Mucosa of descending colon (tissue), 3 donors: ENCODE measurements around the gene KCNC3. TPM values are rescaled to one million over a fixed set of nuclear protein-coding genes. Genes with fewer than 3 reads are reported as not detected.
A peak's percentile ranks its signal among the peaks of the same experiment; 100 is the strongest.

ENCODE experiments used
- ATAC-seq: fragments of 200-7000 bp; cut with Tn5 transposase; one replicate; pipeline ENCODE4 v1.9.1; 2020; ENCODE audit warnings: mild to moderate bottlenecking, moderate library complexity
- DNase-seq, 3 donors: peaks; one replicate each; pipeline ENCODE4 v3.0.0-alpha.2; 2020
- H3K36me3 ChIP-seq: fragments of 200-600 bp; one replicate; pipeline ENCODE4 v1.8.0; 2021; ENCODE audit warnings: low read depth, mild to moderate bottlenecking
- H3K4me1 ChIP-seq: fragments of 200-600 bp; one replicate; pipeline ENCODE4 v1.8.0; 2021; ENCODE audit warnings: low read depth, mild to moderate bottlenecking
- H3K4me3 ChIP-seq: fragments of 200-600 bp; one replicate; pipeline ENCODE4 v1.8.0; 2021; ENCODE audit warnings: mild to moderate bottlenecking
- H3K9me3 ChIP-seq: fragments of 200-600 bp; one replicate; pipeline ENCODE4 v1.8.0; 2021; ENCODE audit warnings: mild to moderate bottlenecking
- intact Hi-C, 2 donors: fragments of 100-400 bp; cut with DNase I in 1 of 2; cut with micrococcal nuclease in 1 of 2; formaldehyde crosslinking; loops; one replicate each; pipeline versions ENCODE4 v1.11.0 to v1.11.1; 2022; cut with DNase I, micrococcal nuclease
- total RNA-seq, 3 donors: library from RNA; stranded (reverse); fragmentation: NEBNext Ultra II Directional in 2 of 3; extraction: Animal tissue kit (Norgen Biotek cat#: 25700) in 2 of 3; gene quantifications; one replicate each; pipeline versions ENCODE4 v1.2.1 to v1.2.4, GENCODE V29; 2021 to 2023
- TF ChIP-seq, protein P1 (sequence below): fragments of 200-600 bp; IDR thresholded peaks from one replicate; pipeline ENCODE4 v1.8.0; 2022; ENCODE audit warnings: antibody characterized with exemption, mild to moderate bottlenecking
- donor health status: DM: no; HTN: no; CAD: no; lungs with moderate emphysema.
- donor health status: DM: no; HTN: no; CAD: no.
- donor health status: DM: no; HTN: yes; CAD: no.

The KCNC3 gene
- total RNA-seq, 3 donors from 2014 or later, result 0.49 to 1.5 (median 1.1) TPM

DNA sequence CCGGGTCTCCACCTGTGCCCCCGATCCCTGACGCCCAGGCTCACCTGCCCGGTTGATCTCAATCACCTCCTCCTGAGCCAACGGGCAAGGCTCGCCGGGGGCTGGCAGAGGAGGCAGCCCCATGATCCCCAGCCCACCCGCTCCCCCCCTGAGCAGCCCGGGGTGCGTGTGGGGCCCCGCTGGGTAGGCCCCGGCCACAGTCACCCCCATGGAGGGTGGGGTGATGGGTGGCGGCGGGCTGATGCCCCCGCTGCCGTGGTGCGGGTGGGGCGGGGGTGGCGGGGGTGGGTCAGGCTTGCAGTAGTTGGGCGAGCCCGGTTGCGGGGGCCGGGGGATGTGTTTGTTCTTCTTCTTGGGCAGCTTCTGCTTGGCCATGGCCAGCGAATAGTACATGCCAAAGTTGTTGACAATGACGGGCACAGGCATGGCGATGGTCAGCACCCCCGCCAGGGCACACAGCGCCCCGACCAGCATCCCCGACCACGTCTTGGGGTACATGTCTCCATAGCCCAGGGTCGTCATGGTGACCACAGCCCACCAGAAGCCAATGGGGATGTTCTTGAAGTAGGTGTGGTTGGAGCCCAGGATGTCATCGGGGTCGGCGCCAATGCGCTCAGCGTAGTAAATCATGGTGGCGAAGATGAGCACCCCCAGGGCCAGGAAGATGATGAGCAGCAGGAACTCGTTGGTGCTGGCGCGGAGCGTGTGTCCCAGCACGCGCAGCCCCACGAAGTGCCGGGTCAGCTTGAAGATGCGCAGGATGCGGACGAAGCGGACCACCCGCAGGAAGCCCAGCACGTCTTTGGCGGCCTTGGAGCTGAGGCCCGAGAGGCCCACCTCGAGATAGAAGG, 6.0 kb downstream of the KCNC3 start:
- ATAC-seq, result no peak
- Histone ChIP-seq H3K36me3 (no peaks in the 10 kb centered on the region), H3K4me3 (no peak overlapping the region), H3K9me3 (no peaks in the 10 kb centered on the region), H3K4me1 (no peaks in the 10 kb centered on the region)
- intact Hi-C loops, result no loop called here
- DNase-seq, result peak in 1 of 3 donors; percentile 42
- TF ChIP-seq, protein P1, sequence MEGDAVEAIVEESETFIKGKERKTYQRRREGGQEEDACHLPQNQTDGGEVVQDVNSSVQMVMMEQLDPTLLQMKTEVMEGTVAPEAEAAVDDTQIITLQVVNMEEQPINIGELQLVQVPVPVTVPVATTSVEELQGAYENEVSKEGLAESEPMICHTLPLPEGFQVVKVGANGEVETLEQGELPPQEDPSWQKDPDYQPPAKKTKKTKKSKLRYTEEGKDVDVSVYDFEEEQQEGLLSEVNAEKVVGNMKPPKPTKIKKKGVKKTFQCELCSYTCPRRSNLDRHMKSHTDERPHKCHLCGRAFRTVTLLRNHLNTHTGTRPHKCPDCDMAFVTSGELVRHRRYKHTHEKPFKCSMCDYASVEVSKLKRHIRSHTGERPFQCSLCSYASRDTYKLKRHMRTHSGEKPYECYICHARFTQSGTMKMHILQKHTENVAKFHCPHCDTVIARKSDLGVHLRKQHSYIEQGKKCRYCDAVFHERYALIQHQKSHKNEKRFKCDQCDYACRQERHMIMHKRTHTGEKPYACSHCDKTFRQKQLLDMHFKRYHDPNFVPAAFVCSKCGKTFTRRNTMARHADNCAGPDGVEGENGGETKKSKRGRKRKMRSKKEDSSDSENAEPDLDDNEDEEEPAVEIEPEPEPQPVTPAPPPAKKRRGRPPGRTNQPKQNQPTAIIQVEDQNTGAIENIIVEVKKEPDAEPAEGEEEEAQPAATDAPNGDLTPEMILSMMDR, result no peak

DNA sequence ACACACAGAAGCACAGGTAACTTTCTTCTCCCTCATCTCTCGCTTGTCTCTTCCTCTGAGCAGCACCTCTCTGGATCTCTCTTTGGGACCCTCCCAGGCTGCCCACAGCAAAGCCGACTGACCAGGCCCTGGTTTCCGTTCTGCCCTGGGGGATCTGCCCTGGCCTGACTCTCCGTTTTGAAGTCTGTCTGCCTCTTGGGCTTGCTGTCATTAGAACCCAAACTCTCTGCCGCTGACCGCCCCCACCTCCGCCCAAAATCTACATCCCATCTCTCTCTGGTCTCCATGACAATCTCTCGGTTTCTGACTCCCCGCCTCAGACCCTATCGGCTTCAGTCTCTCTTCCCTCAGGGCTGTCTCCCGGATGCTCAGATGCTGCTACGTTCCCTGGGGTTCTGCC, 6.9 kb downstream of the KCNC3 start:
- intact Hi-C loops, result no loop called here
- Histone ChIP-seq H3K4me1 (no peaks in the 10 kb centered on the region), H3K4me3 (no peak overlapping the region), H3K9me3 (no peaks in the 10 kb centered on the region), H3K36me3 (no peaks in the 10 kb centered on the region)
- ATAC-seq, result no peak
- TF ChIP-seq, protein P1, result no peak
- peak in 1 of 3 donors; percentile 30 for DNase-seq

DNA sequence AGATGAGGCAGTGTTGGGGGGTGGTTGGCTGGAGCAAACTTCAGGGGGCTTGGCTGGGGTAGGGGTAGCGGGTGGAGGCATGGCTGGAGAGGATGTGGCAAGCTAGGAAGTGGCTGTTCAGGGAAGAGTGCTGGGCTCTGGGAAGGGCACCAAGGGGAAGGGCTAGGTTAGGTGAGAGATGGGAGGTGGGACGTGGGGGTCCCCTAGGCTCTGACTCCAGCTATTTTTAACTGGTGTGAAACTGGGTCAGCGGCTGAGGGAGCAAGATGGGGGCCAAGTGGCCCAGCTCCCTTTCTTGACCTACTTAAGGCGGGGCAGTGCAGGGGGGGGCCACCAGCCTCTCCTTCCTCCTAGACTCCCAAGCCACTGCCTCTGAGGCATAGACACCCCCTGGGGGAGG, 7.3 kb downstream of the KCNC3 start:
- no peaks in the 10 kb centered on the region for H3K9me3 ChIP-seq
- H3K36me3 ChIP-seq, result no peaks in the 10 kb centered on the region
- H3K4me3 ChIP-seq, result no peak overlapping the region
- H3K4me1 ChIP-seq, result no peaks in the 10 kb centered on the region
- DNase-seq (peak in 1 of 3 donors; percentile 26), ATAC-seq (no peak)
- TF ChIP-seq, protein P1, result no peak
- intact Hi-C loops, result no loop called here

DNA sequence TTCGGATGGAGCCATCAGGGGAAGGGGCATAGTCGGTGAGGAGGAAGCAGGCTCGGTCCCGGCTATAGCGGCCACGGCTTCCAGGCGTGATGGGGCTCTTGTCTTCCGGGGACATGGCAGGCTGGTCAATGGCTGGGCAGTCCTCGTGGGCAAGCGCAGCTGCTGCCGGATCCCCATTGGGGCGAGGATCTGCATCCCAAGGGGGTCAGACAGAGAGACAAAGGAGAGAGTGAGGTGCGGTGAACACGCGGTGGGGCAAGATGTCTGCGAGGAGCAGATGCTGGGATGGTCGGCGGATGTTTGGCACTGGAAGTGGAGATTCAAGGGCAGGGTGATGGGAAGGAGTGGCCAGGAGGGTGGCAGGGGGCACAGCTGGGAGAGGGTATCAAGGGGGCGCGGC, 8.6 kb downstream of the KCNC3 start:
- no peaks in the 10 kb centered on the region for H3K4me1 ChIP-seq
- no peaks in the 10 kb centered on the region for H3K9me3 ChIP-seq
- H3K4me3 ChIP-seq, result no peak overlapping the region
- DNase-seq (peak in 1 of 3 donors; percentile 39), ATAC-seq (no peak)
- TF ChIP-seq, protein P1, result no peak
- H3K36me3 ChIP-seq, result no peaks in the 10 kb centered on the region
- intact Hi-C loops, result no loop called here

DNA sequence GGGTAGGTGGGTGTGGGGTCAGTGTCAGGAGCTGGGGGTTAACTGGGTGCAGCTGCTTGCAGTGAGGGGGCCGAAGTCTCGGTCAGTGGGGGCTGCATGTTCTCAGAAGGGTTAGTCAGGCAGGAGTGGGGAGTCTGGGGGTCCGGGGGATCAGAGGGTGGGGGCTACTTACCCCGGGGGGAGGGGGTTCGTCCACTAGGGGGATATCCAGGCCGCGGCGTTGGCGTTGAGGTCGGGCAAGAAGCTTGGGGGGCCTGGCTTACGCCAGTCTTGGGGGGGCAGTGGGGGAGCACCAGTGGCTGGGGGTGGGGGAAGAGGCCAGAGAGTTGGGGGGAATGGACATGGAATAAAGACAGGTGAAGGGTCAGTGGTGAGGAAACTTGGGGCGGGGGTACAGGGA, 9.1 kb downstream of the KCNC3 start:
- TF ChIP-seq, protein P1, result no peak
- intact Hi-C loops, result no loop called here
- H3K36me3 ChIP-seq, result no peaks in the 10 kb centered on the region
- no peaks in the 10 kb centered on the region for H3K9me3 ChIP-seq
- no peaks in the 10 kb centered on the region for H3K4me1 ChIP-seq
- peak in 1 of 3 donors; percentile 41 for DNase-seq
- ATAC-seq, result no peak
- no peak overlapping the region for H3K4me3 ChIP-seq
